HG03520 (cell line): ENCODE measurements around the gene FDX2.
"Not testable (repeated sequence)": the region's sequence is repeated elsewhere in the genome, so short reads cannot be mapped to it uniquely, and the experiment has no call there.

Source experiments
- ATAC-seq: cut with Tn5 transposase; IDR thresholded peaks from one replicate; pipeline ENCODE4 v1.9.1; 2021; ENCODE audit warnings: mild to moderate bottlenecking, moderate library complexity; ENCODE audit not compliant: unreplicated experiment

Gene FDX2

DNA sequence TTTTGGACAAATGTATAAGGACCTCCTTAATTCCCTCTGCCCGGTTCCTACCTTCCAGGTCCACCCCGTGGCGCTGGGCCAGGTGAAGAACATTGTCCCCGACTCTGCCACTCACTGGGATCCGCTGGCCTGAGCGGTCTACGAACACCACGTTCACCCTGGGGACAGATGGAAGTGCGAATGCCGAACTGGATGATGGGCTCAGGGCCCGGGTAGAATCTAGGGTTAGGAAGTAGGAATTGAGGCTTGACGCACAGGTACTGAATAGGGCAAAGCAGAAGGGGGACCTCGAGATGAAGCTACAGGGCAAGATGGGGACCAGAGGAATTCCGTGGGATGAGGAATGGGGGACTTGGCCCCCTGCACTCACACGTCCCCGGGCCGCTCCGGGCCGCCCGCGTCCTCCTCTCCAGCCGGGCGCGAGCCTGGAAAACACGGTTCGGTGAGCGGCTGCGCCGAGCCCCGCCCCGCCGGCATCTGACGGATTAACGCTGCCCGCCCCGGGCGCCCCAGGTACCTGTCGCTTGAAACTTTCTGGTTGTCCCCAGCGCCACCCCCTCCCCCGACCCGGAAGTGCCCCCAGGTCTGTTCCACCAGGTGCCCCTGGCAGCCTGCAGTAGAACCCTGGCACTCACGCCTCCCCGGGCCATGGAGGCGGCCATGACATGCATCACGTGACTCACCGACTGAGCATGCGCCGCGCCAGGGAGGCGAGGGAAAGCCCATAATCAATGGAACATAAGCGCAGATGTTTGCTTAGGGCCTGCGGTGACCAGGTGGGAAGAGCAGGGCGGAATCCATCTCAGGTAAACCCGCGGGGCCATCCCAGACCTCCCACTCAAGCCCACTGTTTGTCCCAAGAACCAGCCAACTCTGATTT is at the start of gene FDX2:
Gene FDX2 (minus strand): TSS at position 681 of the 880 bp plus-strand sequence. CDS start 19 bp downstream, at position 662.
- no peak for ATAC-seq

DNA sequence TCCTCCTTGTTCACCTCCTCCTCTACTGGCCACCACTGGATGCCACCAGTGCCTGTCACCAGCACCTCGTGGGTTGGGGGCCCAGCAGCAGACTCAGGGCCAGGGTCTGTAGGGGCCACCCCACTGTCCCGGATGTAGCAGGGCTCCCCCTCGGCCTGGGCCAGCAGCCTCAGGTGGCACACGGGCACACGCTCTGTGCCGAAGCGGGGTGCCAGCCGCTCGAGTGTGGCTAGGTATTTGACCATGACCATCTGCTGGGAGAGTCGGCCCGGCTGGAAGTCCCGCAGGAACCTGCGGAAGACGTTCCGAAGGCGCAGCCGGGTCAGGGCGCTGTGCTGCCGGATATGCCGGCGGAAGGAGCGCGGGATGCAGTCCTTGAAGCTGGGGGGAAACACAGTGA is 49.7 kb upstream of the FDX2 start:
- ATAC-seq, result no peak

DNA sequence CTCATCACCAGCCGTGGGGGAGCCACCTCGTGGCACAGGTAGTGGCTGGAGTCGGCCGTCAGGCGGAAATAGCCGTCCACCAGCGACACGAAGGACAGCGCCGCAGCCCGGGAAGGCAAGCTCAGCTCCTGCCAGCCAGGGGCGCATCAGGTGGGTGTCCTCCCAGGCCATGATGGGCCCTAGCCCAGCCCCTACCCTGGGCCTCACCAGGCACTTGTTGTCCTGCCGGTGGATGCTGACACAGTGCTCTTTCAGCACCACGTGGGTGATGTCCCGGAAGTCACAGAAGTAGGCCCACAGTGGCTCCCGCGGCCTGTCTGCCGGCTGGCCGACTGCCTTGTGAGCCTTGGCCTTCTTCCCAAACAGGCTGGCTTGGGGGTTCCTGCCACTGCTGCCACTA is 48.8 kb upstream of the FDX2 start:
- ATAC-seq, result no peak

- ATAC-seq, result no peak
Measured at GRCh38 chr19:10363789-10364281, 48.0 kb upstream of the FDX2 start.

- ATAC-seq, result no peak
Measured at GRCh38 chr19:10362259-10362658, 46.4 kb upstream of the FDX2 start.

DNA sequence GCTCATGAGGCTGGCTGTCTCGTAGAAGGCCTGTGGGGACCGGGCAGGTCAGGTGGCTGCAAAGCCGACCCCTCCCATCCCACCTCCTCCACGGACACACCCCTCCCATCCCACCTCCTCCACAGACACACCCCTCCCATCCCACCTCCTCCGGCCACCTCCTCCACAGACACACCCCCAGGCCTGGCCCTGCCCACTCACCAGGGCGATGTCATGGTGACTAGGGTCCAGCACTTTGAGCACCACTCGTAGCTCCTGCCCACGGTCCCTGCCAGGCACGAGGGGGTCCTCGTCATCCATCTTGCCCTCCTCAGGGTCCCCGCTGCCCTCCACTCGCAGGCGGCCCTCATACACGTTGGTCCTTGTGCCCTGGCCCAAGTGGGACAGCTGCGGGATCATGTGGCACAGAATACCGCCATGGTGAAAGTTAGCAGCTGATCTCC is 45.8 kb upstream of the FDX2 start:
- no peak for ATAC-seq

DNA sequence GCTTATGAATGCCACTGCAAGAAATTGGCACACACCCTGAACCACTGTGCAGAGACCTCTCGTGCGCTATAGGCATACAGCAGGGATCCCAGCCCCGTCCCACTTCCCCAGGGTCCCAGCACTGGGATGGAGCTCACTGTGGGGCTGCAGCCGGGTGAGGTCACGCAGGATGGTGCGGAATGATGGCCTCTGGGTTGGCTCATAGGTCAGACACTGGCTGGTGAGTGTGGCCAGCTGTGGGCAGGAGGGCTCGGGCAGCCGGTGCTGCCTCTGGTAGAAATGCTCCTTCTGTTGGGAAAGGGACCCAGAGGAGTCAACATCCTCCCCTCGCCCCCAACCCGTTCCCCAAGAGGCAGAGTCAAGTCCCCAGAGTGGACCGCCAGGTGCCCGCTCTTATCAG is 40.6 kb upstream of the FDX2 start:
- ATAC-seq, result no peak

DNA sequence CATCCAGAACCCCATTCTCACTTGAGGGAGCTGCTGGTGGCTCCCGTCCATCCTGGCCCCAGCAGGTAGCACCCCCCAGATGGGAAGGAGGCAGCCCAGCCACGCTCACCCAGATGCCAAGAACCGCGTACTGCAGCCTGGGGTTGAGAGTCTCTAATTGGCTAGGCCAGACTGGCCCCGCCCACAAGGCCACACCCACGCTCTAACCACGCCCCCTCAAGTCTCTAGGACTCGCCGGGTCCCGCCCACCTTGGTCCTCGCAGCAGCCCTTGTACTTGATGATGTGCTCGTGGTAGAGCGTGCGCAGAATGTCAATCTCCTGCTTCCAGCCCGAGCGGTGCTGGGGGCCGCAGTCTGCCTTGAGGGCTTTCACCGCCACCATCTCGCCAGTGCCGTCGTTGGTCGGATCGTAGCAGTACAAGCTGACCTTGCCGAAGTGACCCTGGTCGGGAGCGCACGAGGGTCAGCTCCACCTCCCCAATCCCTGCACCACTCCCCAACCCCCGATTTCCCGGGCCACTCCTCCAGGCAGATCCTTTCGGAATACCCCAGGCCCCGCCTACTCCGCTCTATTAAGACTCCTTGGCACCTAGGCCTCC is 38.1 kb upstream of the FDX2 start:
- no peak for ATAC-seq

DNA sequence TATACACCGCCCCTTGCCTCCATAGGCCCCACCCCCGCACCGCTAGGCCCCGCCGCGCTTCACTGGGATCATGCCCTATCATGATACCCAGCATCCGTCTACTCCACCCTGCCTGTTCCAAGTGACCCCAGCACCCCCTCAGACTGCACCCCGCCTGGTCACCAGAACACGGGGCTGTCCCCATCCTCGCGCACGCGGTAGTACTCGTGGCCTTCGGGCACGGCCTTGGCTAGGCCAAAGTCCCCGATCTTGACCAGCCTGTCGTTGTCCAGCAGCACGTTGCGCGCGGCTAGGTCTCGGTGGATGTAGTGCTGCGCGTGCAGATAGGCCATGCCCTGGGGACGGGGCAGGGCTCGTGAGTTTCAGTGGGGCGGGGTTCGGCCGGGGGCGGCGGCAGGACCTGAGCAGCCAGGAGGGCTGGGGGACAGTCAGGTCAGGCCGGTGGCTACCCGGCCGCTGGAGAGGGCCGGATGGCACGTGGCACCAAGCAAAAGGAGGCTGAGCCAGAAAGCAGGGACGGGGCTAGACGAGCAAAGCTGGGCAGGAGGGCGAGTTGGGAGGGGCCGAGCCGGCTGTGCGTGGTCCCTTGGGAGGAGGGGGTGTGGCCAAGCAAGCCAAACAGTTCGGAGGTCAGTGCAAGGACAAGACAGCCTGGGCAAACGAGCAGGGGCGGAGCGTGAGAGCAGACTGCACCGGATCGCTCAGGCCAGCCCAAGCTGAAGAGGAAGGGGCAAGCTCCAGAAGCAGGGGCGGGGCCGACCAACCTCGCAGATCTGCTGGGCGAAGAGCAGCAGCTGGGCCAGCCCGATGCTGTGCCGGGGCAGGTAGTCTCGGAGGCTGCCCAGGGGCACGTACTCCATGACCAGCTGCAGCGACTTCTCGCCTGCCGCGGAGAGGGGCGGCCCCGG is 37.2 kb upstream of the FDX2 start:
- no peak for ATAC-seq

DNA sequence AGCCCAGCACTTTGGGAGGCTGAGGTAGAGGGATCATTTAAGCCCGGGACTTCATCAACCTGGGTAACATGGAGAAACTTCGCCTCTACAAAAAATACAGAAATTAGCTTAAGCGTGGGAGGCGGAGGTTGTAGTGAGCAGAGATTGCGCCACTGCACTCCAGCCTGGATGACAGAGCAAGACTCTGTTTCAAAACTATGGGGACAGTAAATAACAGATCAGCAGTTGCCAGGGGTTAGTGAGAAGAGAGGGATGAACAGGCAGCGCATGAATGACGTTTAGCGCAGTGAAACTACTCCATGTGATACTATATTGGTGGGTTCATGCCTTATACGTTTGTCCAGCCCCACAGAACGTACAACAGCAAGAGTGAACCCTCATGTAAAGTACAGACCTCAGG is 30.7 kb upstream of the FDX2 start:
- no peak for ATAC-seq

GRCh38 chr19:10344780-10345179 is 29.0 kb upstream of the FDX2 start:
- ATAC-seq, result no peak

DNA sequence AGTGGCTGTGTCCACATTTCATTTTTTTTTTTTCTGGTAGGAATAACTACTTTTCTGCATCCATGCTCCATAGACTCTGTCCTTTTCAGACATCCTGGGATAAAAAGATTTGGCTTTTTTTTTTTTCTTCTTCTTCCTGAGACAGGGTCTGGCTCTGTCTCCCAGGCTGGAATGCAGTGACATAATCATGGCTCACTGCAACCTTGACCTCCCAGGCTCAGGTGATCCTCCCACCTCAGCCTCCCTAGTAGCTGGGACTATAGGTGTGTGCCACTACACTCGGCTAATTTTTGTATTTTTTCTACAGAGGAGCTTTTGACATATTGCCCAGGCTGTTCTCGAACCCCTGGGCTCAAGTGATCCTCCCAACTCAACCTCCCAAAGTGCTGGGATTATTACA is 27.7 kb upstream of the FDX2 start:
- no peak for ATAC-seq

GRCh38 chr19:10339977-10340376 is 24.2 kb upstream of the FDX2 start:
- ATAC-seq, result no peak

GRCh38 chr19:10339380-10339960 is 23.7 kb upstream of the FDX2 start, which contains the start of gene ICAM3:
ICAM3 (minus strand) TSS chr19:10339624; CDS start chr19:10339614, 10 bp downstream.
- no peak for ATAC-seq

- no peak for ATAC-seq
Measured at GRCh38 chr19:10338940-10339339, 23.1 kb upstream of the FDX2 start.

- ATAC-seq, result not testable (repeated sequence)
Measured at GRCh38 chr19:10336725-10337124, 20.9 kb upstream of the FDX2 start.

DNA sequence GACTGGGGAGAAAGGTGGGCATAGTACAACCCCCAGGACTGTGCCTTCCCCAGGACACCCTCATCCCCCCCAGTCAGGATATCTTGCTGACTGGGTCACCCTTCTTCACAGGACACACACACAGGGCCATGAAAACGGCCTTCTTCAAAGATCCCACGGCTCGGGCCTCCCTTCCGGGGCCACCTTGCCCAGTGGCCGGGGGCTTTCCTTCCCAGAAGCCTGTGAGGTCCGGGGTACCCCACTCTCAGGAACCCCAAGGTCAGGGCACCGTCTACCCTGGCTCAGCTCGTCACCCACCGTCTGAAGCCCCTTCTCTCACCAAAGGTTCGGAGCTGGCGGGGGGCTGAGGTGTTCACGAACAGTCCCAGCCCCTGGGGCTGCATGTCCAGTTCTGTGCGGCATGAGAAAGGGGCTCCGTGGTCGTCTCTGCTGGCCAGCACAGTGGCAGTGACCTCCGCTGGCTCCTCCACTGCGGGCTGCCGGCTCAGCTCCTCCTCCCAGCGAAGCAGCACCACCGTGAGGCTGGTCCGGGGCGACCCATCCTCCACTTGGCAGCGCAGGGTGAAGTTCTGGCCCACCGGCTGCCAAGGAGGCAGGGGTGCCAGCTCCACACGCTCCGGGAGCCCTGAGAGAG is 19.7 kb upstream of the FDX2 start:
- no peak for ATAC-seq

GRCh38 chr19:10334588-10335351 is 19.0 kb upstream of the FDX2 start:
- ATAC-seq, result no peak

DNA sequence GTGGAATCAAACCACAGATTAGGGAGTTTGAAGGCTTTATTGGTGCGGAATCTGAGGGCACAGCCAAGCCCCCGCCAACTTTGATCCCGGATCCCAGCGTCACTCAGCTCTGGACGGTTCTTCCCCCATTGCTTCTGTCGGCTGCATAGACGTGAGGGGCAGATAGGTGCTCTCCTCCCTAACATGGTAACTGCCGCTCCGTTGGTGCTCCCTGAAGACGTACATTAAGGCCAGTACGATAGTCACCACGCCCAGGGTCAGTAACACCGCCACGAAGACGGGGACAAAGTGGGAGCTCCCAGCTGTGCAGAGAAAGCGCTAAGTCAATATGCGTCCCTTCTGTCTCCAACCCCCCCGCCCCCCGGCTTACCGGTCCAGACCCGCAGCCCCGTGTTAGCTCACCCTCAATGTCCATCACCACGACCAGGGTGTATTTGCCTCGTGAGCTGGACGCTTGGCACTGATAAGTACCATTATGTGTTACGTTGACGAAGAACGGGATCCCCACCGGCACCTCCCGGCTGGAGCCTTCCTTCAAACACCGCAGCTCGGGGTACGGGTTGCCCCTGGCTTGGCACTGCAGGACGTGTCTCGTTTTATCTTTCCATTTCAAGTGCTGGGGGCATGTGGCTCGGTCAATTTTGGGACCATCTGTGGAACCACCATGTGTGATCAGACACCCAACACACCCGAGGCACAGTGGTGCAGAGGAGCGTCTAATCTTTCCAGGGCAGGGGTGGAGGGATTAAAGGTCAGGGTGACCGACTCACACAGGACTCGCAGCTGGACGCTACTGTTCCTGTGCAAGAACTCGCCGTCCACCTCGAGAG is 18.2 kb upstream of the FDX2 start:
- ATAC-seq, result no peak
